Measurements from ENCODE around the gene NOXA1. TPM values are rescaled to one million over a fixed set of nuclear protein-coding genes. Genes with fewer than 3 reads are reported as not detected.

NOXA1 gene
- total and polyA plus RNA-seq, 2 of the 8 experiments (the other 6 are each of a cell fraction or from before 2014, with no cell fraction given), result 0.34 to 0.91 TPM

DNA sequence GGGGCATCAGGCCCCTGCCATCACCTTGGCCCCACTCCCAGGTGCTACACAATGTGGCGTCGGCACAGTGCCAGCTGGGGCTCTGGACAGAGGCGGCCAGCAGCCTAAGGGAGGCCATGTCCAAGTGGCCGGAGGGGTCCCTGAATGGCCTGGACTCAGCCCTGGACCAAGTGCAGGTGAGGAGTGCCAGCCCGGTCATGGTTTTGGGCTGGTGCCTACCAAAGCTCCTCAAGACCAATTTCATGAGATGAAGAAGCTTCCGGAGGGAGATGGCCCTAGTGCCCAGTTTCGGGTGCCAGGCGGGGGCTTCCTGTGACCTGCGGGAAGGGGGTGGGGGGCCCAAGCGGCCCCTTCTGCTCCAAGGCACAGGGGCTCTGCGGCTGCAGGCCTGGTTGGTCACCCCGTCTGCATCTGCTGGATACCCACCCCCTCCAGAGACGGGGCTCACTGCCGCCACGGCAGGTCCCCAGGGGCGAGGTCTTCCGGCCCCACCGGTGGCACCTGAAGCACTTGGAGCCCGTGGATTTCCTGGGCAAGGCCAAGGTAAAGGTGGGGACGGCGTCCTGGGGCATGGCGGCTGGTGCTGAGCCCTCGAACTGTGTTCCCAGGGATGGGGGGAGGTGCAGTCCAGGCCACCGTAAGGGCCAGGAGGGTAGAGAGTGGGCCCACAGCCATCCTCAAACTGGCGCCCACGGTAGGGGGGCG is 5.8 kb downstream of the NOXA1 start:
- ChIA-PET POLR2A (ENCODE audit: partially characterized antibody) (interaction anchor here (2.5 kb wide), 1 partner anchor 188 kb away, joined by 6 read pairs; the partner anchor contains the start of gene TUBB4B), CTCF (ENCODE audit: partially characterized antibody) (interaction anchor here (0.6 kb wide), 1 partner anchor 136 kb away, joined by 3 read pairs; no protein-coding TSS in a partner anchor)
- no peak for FAIRE-seq

More for the DNA sequence above, 5.8 kb downstream of the NOXA1 start:
- no peaks in the 10 kb centered on the region for H3K36me3 ChIP-seq (ENCODE audit: control insufficient read depth in 2 of 4, insufficient read depth in 4 of 4, low read length in 3 of 4)
- H3K18ac ChIP-seq (ENCODE audit: extremely low read depth, low read length), result no peak overlapping the region
- H2BK120ac ChIP-seq (replicated peaks; ENCODE audit: low read depth, low read length), result no peak overlapping the region
- H3K9me3 ChIP-seq (ENCODE audit: insufficient read depth in 2 of 2, low read depth in 1 of 2, low read length in 1 of 2), result no peaks in the 10 kb centered on the region
- H3K56ac ChIP-seq (replicated peaks; ENCODE audit: insufficient read length, low read depth, low read length), result no peak overlapping the region
- no peak overlapping the region for H2BK5ac ChIP-seq (ENCODE audit: low read depth, low read length)
- no peak overlapping the region for H2BK20ac ChIP-seq (ENCODE audit: low read length)
- no peak overlapping the region for H4K5ac ChIP-seq (ENCODE audit: insufficient read length, low read depth, low read length)
- H4K8ac ChIP-seq (ENCODE audit: extremely low read depth, insufficient read depth, low read length), result peak overlapping the region; percentile 92
- no peak overlapping the region for H3K4ac ChIP-seq (replicated peaks; ENCODE audit: insufficient read length, low read depth, low read length)
- H3K4me3 ChIP-seq (ENCODE audit: extremely low read depth in 1 of 4, insufficient read depth in 2 of 4, low read depth in 3 of 4, low read length in 4 of 4), result no peak overlapping the region
- no peaks in the 10 kb centered on the region for H3K79me1 ChIP-seq (ENCODE audit: low read depth, low read length)
- TF ChIP-seq, protein P1, sequence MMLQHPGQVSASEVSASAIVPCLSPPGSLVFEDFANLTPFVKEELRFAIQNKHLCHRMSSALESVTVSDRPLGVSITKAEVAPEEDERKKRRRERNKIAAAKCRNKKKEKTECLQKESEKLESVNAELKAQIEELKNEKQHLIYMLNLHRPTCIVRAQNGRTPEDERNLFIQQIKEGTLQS (IDR thresholded peaks at IDR 0.05; ENCODE audit: insufficient read depth, low read depth, low read length), result no peak
- TF ChIP-seq TAF7 (optimal IDR thresholded peaks at IDR 0.05; ENCODE audit: borderline replicate concordance, low read depth, low read length) (no peak), TAF1 (IDR thresholded peaks at IDR 0.05; ENCODE audit: low read depth, low read length) (no peak), CHD2 (IDR thresholded peaks at IDR 0.05; ENCODE audit: low read length) (no peak)
- H4K91ac ChIP-seq (replicated peaks; ENCODE audit: insufficient read length, low read length), result no peak overlapping the region
- H3K27me3 ChIP-seq (replicated peaks in 1 of 4; ENCODE audit: control insufficient read depth in 3 of 4, extremely low read depth in 1 of 4, insufficient read depth in 3 of 4, low read length in 3 of 4), result peaks cover 0 to 6% (median 1%) of the 10 kb centered on the region in 4 experiments; a peak in 4 of 7 replicates
- DNase-seq (ENCODE audit: low read depth in 1 of 2, low spot score in 2 of 2), result no peak
- no peak overlapping the region for H3K9ac ChIP-seq (replicated peaks in 1 of 4; ENCODE audit: extremely low read depth in 1 of 4, low read depth in 3 of 4, low read length in 3 of 4)
- H3K79me2 ChIP-seq (ENCODE audit: control insufficient read depth in 1 of 2, insufficient read depth in 2 of 2, low read length in 2 of 2), result no peaks in the 10 kb centered on the region
- H3K4me1 ChIP-seq (replicated peaks in 1 of 4; ENCODE audit: control insufficient read depth in 3 of 4, insufficient read depth in 4 of 4, low read length in 3 of 4), result peaks cover 0 to 3% (median under 1%) of the 10 kb centered on the region in 4 experiments; a peak in 2 of 7 replicates
- peaks cover under 1% of the 10 kb centered on the region; the same call in 1 of the 2 replicates for H3K23me2 ChIP-seq (ENCODE audit: low read depth, low read length)
- H3K27ac ChIP-seq (ENCODE audit: low read depth, low read length), result no peak overlapping the region
- no peak overlapping the region for H2BK12ac ChIP-seq (ENCODE audit: low read depth, low read length)
- no peak overlapping the region for H3K14ac ChIP-seq (ENCODE audit: insufficient read length)
- H2AK5ac ChIP-seq (ENCODE audit: low read depth, low read length), result no peak overlapping the region
- H4K20me1 ChIP-seq (replicated peaks in 1 of 2; ENCODE audit: control insufficient read depth in 1 of 2, insufficient read depth in 2 of 2, low read length in 2 of 2), result peaks cover 0 to 1% of the 10 kb centered on the region in 2 experiments
- no peak overlapping the region for H2BK15ac ChIP-seq (ENCODE audit: low read length)
- H2AFZ ChIP-seq (ENCODE audit: low read length), result no peak overlapping the region
- H3K4me2 ChIP-seq (ENCODE audit: insufficient read depth in 1 of 2, low read depth in 2 of 2, low read length in 2 of 2), result no peak overlapping the region
- no peak overlapping the region for H3K23ac ChIP-seq (ENCODE audit: insufficient read length)
- 93% methylated on average over 24 of the region's 27 CpGs; no CpG with 5 or more reads in 1 of the 2 experiments for WGBS, 2 experiments (ENCODE audit: extremely low coverage in 1 of 2, insufficient coverage in 1 of 2, insufficient read length in 1 of 2, insufficient replicate concordance in 2 of 2, low coverage in 1 of 2, low lambda C conversion rate in 2 of 2, missing lambda C conversion rate in 1 of 2)
